Measurements from ENCODE around the gene TM7SF2. TPM values are rescaled to one million over a fixed set of nuclear protein-coding genes. Genes with fewer than 3 reads are reported as not detected.

The TM7SF2 gene
- total and polyA plus RNA-seq, 7 donors = 3.6 to 43.2 (median 17.4) TPM

DNA sequence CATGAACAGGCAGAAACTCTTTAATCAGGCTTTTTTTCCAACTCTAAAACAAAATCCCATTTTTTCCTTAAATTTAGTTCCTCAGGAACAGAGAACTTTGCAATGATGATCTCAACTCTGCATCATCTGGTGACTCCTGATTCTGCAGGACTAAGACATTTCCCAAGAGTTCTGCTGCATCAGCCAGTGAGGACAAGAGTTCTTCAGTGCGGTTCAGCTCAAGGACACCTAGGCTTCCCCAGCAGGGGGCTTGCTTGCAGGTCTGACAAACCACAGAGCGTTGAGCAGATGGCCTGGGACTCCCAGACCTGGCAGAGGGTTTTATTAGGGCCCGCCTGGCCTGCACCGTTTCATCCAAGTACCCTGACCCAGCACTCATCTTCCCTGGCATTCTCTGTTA is 34.2 kb upstream of the TM7SF2 start:
- Histone ChIP-seq H3K4me3 (no peak overlapping the region), H3K27me3 (no peaks in the 10 kb centered on the region), H3K36me3 (no peaks in the 10 kb centered on the region), H3K27ac (peak overlapping the region in 3 of 4 donors; percentile 30 to 48 (median 31)), H3K9me3 (no peaks in the 10 kb centered on the region), H3K4me1 (peaks cover 0 to 10% (median 0%) of the 10 kb centered on the region in 4 donors)
- DNase-seq = no peak
- TF ChIP-seq, protein P1, sequence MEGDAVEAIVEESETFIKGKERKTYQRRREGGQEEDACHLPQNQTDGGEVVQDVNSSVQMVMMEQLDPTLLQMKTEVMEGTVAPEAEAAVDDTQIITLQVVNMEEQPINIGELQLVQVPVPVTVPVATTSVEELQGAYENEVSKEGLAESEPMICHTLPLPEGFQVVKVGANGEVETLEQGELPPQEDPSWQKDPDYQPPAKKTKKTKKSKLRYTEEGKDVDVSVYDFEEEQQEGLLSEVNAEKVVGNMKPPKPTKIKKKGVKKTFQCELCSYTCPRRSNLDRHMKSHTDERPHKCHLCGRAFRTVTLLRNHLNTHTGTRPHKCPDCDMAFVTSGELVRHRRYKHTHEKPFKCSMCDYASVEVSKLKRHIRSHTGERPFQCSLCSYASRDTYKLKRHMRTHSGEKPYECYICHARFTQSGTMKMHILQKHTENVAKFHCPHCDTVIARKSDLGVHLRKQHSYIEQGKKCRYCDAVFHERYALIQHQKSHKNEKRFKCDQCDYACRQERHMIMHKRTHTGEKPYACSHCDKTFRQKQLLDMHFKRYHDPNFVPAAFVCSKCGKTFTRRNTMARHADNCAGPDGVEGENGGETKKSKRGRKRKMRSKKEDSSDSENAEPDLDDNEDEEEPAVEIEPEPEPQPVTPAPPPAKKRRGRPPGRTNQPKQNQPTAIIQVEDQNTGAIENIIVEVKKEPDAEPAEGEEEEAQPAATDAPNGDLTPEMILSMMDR (IDR thresholded peaks at IDR 0.05) = no peak
- TF ChIP-seq POLR2A (IDR thresholded peaks at IDR 0.05) (no peak), POLR2AphosphoS5 (IDR thresholded peaks at IDR 0.05) (no peak), EP300 (IDR thresholded peaks at IDR 0.05) (no peak)
- intact Hi-C loops (cut with DNase I) = no loop called here
- 81 to 85% methylated on average over 4 of the region's 4 CpGs for WGBS, 2 donors

- no peaks in the 10 kb centered on the region for H3K27me3 ChIP-seq
- 26 to 54% methylated on average over 3 of the region's 3 CpGs for WGBS, 2 donors
- no peaks in the 10 kb centered on the region for H3K36me3 ChIP-seq
- peak overlapping the region in 3 of 4 donors; percentile 30 to 48 (median 31) for H3K27ac ChIP-seq
- no peak overlapping the region for H3K4me3 ChIP-seq
- no peaks in the 10 kb centered on the region for H3K9me3 ChIP-seq
- H3K4me1 ChIP-seq = peaks cover 0 to 10% (median 0%) of the 10 kb centered on the region in 4 donors
- TF ChIP-seq, protein P1 (IDR thresholded peaks at IDR 0.05) = peak in 3 of 4 experiments; percentile 35 to 59 (median 52)
- TF ChIP-seq POLR2AphosphoS5 (IDR thresholded peaks at IDR 0.05) (no peak), POLR2A (IDR thresholded peaks at IDR 0.05) (no peak), EP300 (IDR thresholded peaks at IDR 0.05) (no peak)
- intact Hi-C loops (cut with DNase I) = no loop called here
- no peak for DNase-seq
Observed at GRCh38 chr11:65078151-65078550, 33.5 kb upstream of the TM7SF2 start.

DNA sequence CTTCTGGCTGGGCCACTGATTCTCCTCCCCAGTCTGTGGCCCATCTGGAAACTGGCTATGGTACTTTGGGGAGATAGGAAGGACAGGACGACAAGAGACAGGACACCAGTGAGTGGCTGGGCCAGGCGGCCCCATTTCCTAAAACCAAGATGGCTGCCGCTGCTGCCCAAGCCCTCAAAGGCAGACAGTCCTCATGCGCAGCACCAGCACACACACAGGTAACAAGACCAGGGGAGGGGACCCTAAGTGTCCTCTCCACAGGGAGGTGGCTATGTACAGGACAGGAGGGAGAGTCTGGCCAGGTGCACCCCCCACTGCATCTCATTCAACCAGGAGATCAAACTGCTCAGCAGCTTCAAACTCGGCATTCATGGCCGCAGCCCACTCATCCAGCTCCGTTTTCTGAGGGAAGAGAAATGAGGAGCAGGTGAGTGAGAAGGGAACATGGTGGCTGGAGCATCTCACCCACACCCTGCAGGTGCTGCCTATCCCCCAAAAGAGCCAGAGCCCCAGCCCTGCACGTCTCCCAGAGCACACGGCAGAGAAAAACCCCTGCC is 32.8 kb upstream of the TM7SF2 start:
- Histone ChIP-seq H3K27me3 (no peaks in the 10 kb centered on the region), H3K36me3 (no peaks in the 10 kb centered on the region), H3K9me3 (no peaks in the 10 kb centered on the region), H3K4me1 (peaks cover 0 to 17% (median 7%) of the 10 kb centered on the region in 4 donors), H3K27ac (peak overlapping the region in 3 of 4 donors; percentile 30 to 48 (median 31)), H3K4me3 (no peak overlapping the region)
- 93% methylated on average over 9 of the region's 9 CpGs for WGBS, 2 donors
- no peak for TF ChIP-seq POLR2A (IDR thresholded peaks at IDR 0.05)
- TF ChIP-seq EP300 (IDR thresholded peaks at IDR 0.05) = no peak
- TF ChIP-seq POLR2AphosphoS5 (IDR thresholded peaks at IDR 0.05) = no peak
- TF ChIP-seq, protein P1 (IDR thresholded peaks at IDR 0.05) = no peak
- intact Hi-C loops (cut with DNase I) = no loop called here
- no peak for DNase-seq

- H3K9me3 ChIP-seq = no peaks in the 10 kb centered on the region
- H3K27ac ChIP-seq = peak overlapping the region; percentile 88 to 95 (median 92)
- intact Hi-C loops (cut with DNase I) = loop anchor here (5.0 kb wide), 1 partner anchor 56 kb away; the partner anchor contains the start of gene SNX15
- WGBS, 2 donors = 3 to 7% methylated on average over 13 of the region's 13 CpGs
- peak overlapping the region; percentile 78 to 84 (median 82) for H3K4me3 ChIP-seq
- TF ChIP-seq POLR2AphosphoS5 (IDR thresholded peaks at IDR 0.05) = no peak
- TF ChIP-seq, protein P1 (IDR thresholded peaks at IDR 0.05) = no peak
- TF ChIP-seq EP300 (IDR thresholded peaks at IDR 0.05) = no peak
- no peak for TF ChIP-seq POLR2A (IDR thresholded peaks at IDR 0.05)
- H3K4me1 ChIP-seq = peaks cover 0 to 23% (median 20%) of the 10 kb centered on the region in 4 donors
- peaks cover 8 to 33% (median 21%) of the 10 kb centered on the region in 4 donors for H3K36me3 ChIP-seq
- DNase-seq = no peak
- H3K27me3 ChIP-seq = no peaks in the 10 kb centered on the region
Observed at GRCh38 chr11:65083134-65083833, 28.4 kb upstream of the TM7SF2 start.

Data from sigmoid colon (tissue), 7 donors.